K562 (cell line): ENCODE data around the gene ATF4. TPM values are rescaled to one million over a fixed set of nuclear protein-coding genes. Genes with fewer than 3 reads are reported as not detected.

Experiments used
- CBFA2T2 ChIP-seq: fragments of 450-650 bp; conservative IDR thresholded peaks from 2 replicates; pipeline ENCODE4 v1.6.1; 2017; ENCODE audit warnings: mild to moderate bottlenecking
- CBFB ChIP-seq: sonication (generic); formaldehyde crosslinking; IDR thresholded peaks from 2 replicates; pipeline ENCODE4 v1.4.0; 2020; ENCODE audit warnings: mild to moderate bottlenecking, missing genetic modification reagents
- MAZ ChIP-seq, 2 experiments: fragments of 450-650 bp in 1 of 2; sonication (generic) in 1 of 2; formaldehyde crosslinking; IDR thresholded peaks in 1 of 2; conservative IDR thresholded peaks in 1 of 2; 2 replicates each; pipeline versions ENCODE4 v1.4.0 to v1.5.0; 2020; ENCODE audit warnings: mild to moderate bottlenecking in 1 of 2, missing genetic modification reagents in 1 of 2
- MTA1 ChIP-seq: fragments of 450-650 bp; IDR thresholded peaks from 2 replicates; pipeline ENCODE4 v1.6.1; 2017; ENCODE audit warnings: borderline replicate concordance
- MYNN ChIP-seq, 2 experiments: sonication (generic); formaldehyde crosslinking in 1 of 2; IDR thresholded peaks; 2 replicates each; pipeline versions ENCODE4 v1.5.0 to v1.6.1; 2016 to 2020; ENCODE audit warnings: antibody characterized with exemption in 1 of 2, missing genetic modification reagents in 1 of 2
- POLR2A ChIP-seq: fragments of 450-650 bp; conservative IDR thresholded peaks from 2 replicates; pipeline ENCODE4 v1.6.1; 2016
- PYGO2 ChIP-seq: fragments of 450-650 bp; IDR thresholded peaks from 2 replicates; pipeline ENCODE4 v1.6.1; 2016; ENCODE audit warnings: mild to moderate bottlenecking, missing genetic modification characterization, moderate library complexity, missing compliant biosample characterization
- TAF1 ChIP-seq: IDR thresholded peaks from 2 replicates; pipeline ENCODE4 v1.6.1; 2011; ENCODE audit warnings: mild to moderate bottlenecking, low read length, moderate library complexity; ENCODE audit not compliant: insufficient read depth, control insufficient read depth, severe bottlenecking; ENCODE audit errors: extremely low read depth
- TAF7 ChIP-seq: fragments of 450-650 bp; IDR thresholded peaks from 2 replicates; pipeline ENCODE4 v1.6.1; 2016; ENCODE audit warnings: missing genetic modification characterization, missing compliant biosample characterization
- TAF9B ChIP-seq: fragments of 450-650 bp; IDR thresholded peaks from 2 replicates; pipeline ENCODE4 v1.6.1; 2018; ENCODE audit warnings: mild to moderate bottlenecking; ENCODE audit not compliant: partially characterized antibody
- XRCC5 ChIP-seq: fragments of 200-400 bp; formaldehyde crosslinking; IDR thresholded peaks from 2 replicates; pipeline ENCODE4 v1.6.1; 2017; ENCODE audit warnings: low read depth, mild to moderate bottlenecking, low read length
- ZNF140 ChIP-seq: fragments of 250-450 bp; sonication (Bioruptor Pico); IDR thresholded peaks from 2 replicates; pipeline ENCODE4 v1.8.0; 2021; ENCODE audit warnings: moderate library complexity, mild to moderate bottlenecking, inconsistent platforms
- ZNF584 ChIP-seq: fragments of 200-800 bp; sonication (Bioruptor generic); IDR thresholded peaks from 2 replicates; pipeline ENCODE4 v1.6.1; 2016; ENCODE audit warnings: low read depth, mild to moderate bottlenecking, missing genetic modification characterization, missing compliant biosample characterization
- ZNF778 ChIP-seq: fragments of 450-650 bp; formaldehyde crosslinking; IDR thresholded peaks from 2 replicates; pipeline ENCODE4 v1.4.0; 2020; ENCODE audit warnings: mild to moderate bottlenecking, moderate library complexity
- ZSCAN29 ChIP-seq: fragments of 450-650 bp; IDR thresholded peaks from 2 replicates; pipeline ENCODE4 v1.6.1; 2017
- polyA plus RNA-seq, 8 experiments: library from polyadenylated mRNA; depleted of rRNA in 4 of 8; stranded (reverse) in 5 of 8; unstranded in 3 of 8; fragments of >200 nt; fragmentation: Nextera tagmentation in 2 of 8; fragmentation: Illumina TruSeq in 1 of 8; extraction: Ambion mirVana in 2 of 8; extraction: Trizol in 1 of 8; gene quantifications; 2 replicates each; pipeline versions ENCODE4 v1.2.1 to v1.2.3, GENCODE V29; 2011 to 2014; ENCODE audit warnings: inconsistent platforms in 1 of 8, missing spikeins in 1 of 8
- total RNA-seq, 7 experiments: library from RNA; depleted of rRNA in 6 of 7; stranded (reverse); fragments of >200 nt in 6 of 7; fragmentation: Illumina TruSeq in 2 of 7; extraction: Trizol in 2 of 7; gene quantifications; 2 replicates each; pipeline versions ENCODE4 v1.2.1 to v1.2.3, GENCODE V29; 2011 to 2021; ENCODE audit warnings: low replicate concordance in 1 of 7
- TF ChIP-seq, protein P1 (sequence below): fragments of 250-450 bp; sonication (Bioruptor Pico); IDR thresholded peaks from 2 replicates; pipeline ENCODE4 v1.8.0; 2021; ENCODE audit warnings: moderate library complexity, mild to moderate bottlenecking, inconsistent platforms
- TF ChIP-seq, protein P2 (sequence below): fragments of 450-650 bp; formaldehyde crosslinking; conservative IDR thresholded peaks from 2 replicates; pipeline ENCODE4 v1.4.0; 2022; ENCODE audit warnings: mild to moderate bottlenecking, missing genetic modification characterization
- TF ChIP-seq, protein P3 (sequence below): fragments of 450-650 bp; IDR thresholded peaks from 2 replicates; pipeline ENCODE4 v1.6.1; 2018; ENCODE audit not compliant: partially characterized antibody
- TF ChIP-seq, protein P4 (sequence below): fragments of 450-650 bp; IDR thresholded peaks from 2 replicates; pipeline ENCODE4 v1.6.1; 2016
- TF ChIP-seq, protein P5 (sequence below): fragments of 250-450 bp; sonication (Bioruptor Pico); IDR thresholded peaks from 2 replicates; pipeline ENCODE4 v1.9.0; 2021; ENCODE audit warnings: mild to moderate bottlenecking, inconsistent platforms

Gene ATF4
- total and polyA plus RNA-seq, 9 of the 15 experiments (the other 6 are each of a cell fraction or from before 2014, with no cell fraction given): 93.1 to 723 (median 355) TPM

DNA sequence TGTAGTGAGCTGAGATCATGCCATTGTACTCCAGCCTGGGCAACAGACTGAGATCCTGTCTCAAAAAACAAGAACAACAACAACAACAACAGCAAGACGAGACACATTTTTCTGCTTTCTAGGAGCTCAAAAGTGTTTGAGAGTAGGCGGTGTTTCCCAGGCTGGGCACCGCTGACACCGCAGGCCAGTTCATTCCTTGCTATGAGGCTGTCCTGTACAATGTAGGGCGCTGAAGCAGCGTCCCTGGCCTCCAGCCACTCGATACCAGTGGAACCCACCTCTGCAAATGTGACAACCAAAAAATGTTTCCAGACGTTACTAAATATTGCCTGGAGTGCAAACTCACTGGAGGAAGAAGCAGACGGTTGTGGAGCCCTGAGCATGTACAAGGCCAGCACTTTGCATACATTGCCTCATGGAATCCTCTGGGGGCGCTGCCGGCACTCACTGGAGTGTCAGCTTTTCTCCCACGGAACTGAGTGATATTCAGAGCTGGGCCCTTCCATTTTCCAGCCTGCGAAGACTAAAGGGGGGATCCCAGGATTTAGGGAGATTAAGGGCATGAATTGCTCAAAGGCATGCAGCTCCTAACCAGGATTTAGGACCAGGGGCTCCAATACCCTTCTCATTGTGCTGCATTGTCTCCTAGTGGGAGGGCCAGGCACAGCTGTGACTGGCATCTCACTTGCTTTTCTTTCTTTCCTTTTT, 24.1 kb upstream of the ATF4 start (continued):
- TF ChIP-seq, protein P1, sequence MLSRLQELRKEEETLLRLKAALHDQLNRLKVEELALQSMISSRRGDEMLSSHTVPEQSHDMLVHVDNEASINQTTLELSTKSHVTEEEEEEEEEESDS: no peak
- TF ChIP-seq CBFA2T2 (no peak), ZNF584 (no peak), POLR2A (no peak), TAF9B (no peak), TAF7 (no peak), TAF1 (no peak), MTA1 (no peak), XRCC5 (peak; percentile 25; the same call in 1 of the 2 replicates), CBFB (CRISPR knock-in tag) (no peak), ZSCAN29 (no peak), PYGO2 (tag) (no peak), MAZ (CRISPR knock-in tag; conservative IDR thresholded peaks at IDR 0.05 in 1 of 2, IDR thresholded peaks at IDR 0.05 in 1 of 2) (no peak), MYNN (IDR thresholded peaks at IDR 0.05) (no peak), MYNN (CRISPR knock-in tag; IDR thresholded peaks at IDR 0.05) (no peak), ZNF140 (CRISPR knock-in tag) (no peak), ZNF778 (no peak)
- TF ChIP-seq, protein P2, sequence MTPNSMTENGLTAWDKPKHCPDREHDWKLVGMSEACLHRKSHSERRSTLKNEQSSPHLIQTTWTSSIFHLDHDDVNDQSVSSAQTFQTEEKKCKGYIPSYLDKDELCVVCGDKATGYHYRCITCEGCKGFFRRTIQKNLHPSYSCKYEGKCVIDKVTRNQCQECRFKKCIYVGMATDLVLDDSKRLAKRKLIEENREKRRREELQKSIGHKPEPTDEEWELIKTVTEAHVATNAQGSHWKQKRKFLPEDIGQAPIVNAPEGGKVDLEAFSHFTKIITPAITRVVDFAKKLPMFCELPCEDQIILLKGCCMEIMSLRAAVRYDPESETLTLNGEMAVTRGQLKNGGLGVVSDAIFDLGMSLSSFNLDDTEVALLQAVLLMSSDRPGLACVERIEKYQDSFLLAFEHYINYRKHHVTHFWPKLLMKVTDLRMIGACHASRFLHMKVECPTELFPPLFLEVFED (CRISPR knock-in tag): no peak
- TF ChIP-seq, protein P3, sequence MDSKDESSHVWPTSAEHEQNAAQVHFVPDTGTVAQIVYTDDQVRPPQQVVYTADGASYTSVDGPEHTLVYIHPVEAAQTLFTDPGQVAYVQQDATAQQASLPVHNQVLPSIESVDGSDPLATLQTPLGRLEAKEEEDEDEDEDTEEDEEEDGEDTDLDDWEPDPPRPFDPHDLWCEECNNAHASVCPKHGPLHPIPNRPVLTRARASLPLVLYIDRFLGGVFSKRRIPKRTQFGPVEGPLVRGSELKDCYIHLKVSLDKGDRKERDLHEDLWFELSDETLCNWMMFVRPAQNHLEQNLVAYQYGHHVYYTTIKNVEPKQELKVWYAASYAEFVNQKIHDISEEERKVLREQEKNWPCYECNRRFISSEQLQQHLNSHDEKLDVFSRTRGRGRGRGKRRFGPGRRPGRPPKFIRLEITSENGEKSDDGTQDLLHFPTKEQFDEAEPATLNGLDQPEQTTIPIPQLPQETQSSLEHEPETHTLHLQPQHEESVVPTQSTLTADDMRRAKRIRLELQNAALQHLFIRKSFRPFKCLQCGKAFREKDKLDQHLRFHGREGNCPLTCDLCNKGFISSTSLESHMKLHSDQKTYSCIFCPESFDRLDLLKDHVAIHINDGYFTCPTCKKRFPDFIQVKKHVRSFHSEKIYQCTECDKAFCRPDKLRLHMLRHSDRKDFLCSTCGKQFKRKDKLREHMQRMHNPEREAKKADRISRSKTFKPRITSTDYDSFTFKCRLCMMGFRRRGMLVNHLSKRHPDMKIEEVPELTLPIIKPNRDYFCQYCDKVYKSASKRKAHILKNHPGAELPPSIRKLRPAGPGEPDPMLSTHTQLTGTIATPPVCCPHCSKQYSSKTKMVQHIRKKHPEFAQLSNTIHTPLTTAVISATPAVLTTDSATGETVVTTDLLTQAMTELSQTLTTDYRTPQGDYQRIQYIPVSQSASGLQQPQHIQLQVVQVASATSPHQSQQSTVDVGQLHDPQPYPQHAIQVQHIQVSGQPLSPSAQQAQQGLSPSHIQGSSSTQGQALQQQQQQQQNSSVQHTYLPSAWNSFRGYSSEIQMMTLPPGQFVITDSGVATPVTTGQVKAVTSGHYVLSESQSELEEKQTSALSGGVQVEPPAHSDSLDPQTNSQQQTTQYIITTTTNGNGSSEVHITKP: peak; percentile 73
- TF ChIP-seq, protein P4, sequence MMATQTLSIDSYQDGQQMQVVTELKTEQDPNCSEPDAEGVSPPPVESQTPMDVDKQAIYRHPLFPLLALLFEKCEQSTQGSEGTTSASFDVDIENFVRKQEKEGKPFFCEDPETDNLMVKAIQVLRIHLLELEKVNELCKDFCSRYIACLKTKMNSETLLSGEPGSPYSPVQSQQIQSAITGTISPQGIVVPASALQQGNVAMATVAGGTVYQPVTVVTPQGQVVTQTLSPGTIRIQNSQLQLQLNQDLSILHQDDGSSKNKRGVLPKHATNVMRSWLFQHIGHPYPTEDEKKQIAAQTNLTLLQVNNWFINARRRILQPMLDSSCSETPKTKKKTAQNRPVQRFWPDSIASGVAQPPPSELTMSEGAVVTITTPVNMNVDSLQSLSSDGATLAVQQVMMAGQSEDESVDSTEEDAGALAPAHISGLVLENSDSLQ: peak; percentile 47
- TF ChIP-seq, protein P5, sequence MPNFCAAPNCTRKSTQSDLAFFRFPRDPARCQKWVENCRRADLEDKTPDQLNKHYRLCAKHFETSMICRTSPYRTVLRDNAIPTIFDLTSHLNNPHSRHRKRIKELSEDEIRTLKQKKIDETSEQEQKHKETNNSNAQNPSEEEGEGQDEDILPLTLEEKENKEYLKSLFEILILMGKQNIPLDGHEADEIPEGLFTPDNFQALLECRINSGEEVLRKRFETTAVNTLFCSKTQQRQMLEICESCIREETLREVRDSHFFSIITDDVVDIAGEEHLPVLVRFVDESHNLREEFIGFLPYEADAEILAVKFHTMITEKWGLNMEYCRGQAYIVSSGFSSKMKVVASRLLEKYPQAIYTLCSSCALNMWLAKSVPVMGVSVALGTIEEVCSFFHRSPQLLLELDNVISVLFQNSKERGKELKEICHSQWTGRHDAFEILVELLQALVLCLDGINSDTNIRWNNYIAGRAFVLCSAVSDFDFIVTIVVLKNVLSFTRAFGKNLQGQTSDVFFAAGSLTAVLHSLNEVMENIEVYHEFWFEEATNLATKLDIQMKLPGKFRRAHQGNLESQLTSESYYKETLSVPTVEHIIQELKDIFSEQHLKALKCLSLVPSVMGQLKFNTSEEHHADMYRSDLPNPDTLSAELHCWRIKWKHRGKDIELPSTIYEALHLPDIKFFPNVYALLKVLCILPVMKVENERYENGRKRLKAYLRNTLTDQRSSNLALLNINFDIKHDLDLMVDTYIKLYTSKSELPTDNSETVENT (CRISPR knock-in tag): no peak
